NCI-H446 treated with DMSO at 0.1 percent for 48 hours (cell line): ENCODE measurements around the gene HAVCR2.
A peak's percentile ranks its signal among the peaks of the same experiment; 100 is the strongest.
"Not testable (repeated sequence)": the region's sequence is repeated elsewhere in the genome, so short reads cannot be mapped to it uniquely, and the experiment has no call there.

Source experiments
- DNase-seq: peaks from one replicate; lab custom pipeline; 2025; lab: John Stamatoyannopoulos, UW

The HAVCR2 gene

DNA sequence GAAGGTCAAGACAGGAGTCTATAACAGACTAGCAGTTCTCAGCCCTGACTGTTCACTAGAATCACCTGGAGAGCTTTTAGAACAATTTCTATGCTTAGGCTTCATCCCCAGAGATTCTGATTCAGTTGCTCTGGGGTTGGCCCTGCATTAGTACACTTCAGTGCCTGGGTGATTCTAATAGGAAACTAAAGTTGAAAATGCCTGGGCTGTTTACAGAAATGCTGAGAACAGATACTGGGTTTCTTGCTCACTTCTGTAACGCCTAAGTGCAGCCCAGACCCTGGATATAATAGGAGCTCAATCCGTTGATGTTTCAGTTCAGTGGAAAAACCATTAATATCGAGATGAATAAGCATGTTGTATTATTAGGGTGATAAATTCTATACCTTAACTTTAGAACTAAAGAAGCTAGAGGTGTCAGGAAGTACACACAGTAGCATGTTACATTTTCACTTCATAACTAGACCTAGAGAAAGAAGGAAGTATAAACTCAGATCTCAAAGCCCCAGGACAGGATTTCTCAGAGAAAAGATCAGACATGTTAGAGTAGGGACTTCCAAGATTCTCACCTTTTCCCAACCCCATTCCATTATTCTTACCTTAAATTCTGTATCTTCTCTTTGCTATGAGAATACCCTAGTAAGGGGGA lies 20.4 kb downstream of the HAVCR2 start:
- no peak for DNase-seq

DNA sequence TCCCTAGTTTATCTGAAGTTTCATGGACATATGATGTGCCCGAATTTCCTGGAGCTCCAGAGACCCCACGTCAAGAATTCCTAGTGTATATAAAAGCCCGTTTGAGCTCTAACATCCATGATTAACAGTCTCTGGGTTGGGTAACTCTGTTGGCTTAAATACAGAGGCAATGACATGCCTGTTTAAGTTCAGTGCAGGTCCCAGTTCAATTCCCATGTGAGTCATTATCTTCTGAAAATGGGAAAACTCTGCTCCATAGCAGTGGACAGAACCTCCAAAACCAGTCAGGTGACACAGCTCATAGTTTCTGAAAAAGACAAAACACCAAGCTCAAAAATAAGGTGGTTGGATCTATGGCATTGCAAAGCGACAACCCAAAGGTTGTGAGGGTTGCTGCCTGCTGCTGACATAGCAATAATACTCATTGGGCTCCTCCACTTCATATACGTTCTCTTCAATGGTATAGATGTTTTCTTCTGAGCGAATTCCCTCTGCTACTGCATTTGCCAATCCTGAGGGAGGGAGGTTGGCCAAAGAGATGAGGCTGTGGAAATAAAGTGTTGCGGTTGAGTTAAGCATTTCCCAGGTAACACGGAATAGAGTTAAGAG lies 22.0 kb downstream of the HAVCR2 start:
- no peak for DNase-seq

DNA sequence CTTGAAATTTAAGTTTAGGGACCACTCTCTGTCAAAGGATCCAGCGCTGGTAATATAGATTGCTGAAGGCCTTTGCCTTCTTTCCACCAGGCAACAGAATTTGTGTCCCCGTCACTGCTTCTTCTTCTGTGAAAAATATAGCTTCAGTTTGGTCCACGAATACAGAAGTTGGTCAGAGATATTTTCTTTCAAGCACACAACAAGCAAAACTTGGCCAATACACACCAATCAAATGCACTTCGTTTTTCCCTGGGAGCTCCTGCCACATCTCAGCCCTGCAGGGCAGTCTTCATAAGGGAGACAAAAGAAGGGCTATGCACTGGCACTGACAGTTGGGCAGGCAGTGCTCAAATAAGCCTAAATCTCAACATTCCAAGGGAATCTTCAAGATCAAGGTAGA lies 22.9 kb downstream of the HAVCR2 start:
- DNase-seq = no peak

DNA sequence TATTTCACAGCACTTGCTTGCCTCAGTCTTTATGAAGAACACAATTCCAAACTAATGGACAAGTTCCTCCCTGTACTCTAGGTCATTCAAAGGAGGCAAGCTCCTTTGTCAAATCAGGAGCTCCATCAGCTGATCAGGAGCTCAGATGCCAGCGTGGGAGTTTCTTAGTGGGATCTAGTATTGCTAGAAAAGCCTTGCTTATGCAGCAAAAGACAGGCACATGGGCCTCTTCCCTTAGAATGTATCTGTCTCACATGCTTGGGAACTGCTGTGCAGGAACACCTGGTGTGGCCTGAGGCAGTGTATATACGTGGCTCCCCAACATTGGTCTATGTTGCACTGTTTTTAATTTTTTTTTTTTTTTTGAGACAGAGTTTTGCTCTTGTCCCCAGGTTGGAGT lies 28.6 kb downstream of the HAVCR2 start:
- no peak for DNase-seq

DNA sequence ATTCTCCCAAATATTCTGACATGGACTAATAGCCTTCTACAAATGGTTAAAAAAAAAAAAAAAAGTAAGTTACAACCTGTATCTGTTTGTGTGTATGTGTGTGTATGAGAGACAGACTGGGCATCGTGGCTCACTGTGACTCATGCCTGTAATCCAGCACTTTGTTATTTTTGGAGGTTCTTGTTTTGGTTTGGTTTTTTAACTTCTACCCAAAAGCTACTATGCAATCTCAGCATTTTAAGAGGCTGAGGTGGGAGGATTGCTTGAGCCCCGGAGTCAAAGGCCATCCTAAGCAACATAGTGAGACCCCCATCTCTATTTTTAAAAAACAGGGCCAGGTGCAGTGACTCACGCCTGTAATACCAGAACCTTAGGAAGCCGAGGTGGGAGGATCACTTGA lies 32.3 kb downstream of the HAVCR2 start:
- no peak for DNase-seq

DNA sequence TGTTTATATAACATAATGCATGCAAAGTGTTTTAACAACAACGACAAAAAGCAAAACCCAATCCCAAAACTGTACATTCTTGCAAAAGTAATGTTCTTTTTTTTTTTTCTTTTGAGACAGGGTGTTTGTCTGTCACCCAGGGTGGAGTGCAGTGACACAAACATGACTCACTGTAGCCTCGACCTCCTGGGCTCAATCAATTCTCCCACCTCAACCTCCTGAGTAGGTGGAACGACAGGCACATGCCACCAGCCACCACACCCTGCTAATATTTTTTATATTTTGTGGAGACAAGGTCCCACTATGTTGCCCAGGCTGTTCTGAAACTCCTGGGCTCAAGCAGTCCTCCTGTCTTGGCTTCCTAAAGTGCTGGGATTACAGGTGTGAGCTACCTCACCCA lies 36.3 kb downstream of the HAVCR2 start:
- DNase-seq = no peak

DNA sequence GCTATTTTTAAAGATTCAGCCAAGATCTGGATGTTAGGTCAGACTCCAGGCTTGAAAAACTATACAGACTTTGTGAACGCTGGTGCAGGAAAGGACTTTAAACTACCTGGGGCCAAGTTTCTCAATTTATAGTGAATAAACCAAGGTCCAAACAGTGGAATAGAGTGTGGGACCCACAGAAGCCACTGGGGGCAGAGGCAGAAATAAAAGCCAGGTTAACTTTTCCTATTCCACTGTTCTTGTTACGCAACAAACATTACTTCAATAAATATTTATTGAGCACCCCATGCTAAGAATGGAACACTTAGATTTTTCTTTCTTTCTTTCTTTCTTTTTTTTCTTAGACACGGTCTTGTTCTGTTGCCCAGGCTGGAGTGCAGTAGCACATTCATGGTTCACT lies 38.9 kb downstream of the HAVCR2 start:
- no peak for DNase-seq

DNA sequence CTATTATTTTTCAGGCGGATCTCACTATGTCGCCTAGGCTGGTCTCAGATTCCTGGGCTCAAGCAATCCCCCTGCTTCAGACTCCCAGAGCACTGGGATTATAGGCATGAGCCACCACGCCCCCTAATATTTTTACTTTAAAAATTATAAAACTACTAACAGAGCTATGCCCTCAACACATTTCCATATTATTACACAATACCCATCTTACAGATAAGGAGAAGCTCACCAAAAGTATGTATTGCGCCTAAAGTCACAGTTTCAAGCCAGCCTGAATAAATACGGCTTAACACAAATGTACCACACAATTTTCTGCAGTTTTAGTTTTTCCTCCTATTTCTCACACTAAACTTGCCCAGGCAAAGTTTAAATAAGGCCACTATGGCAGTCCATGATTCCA lies 40.1 kb downstream of the HAVCR2 start:
- no peak for DNase-seq

DNA sequence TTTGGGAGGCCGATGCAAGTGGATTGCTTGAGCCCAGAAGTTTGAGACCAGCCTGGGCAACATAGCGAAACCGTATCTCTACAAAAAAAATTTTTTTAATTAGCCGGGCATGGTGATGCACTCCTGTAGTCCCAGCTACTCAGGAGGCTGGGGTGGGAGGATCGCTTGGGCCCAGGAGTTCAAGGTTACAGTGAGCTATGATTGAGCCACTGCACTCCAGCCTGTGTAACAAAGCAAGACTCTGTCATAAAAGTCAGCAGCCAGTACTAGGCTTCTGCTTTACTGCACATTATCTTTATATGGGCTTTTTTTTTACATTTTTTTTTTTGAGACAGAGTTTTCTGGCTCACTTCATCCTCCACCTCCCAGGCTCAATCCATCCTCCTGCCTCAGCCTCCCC lies 40.5 kb downstream of the HAVCR2 start:
- DNase-seq = no peak

DNA sequence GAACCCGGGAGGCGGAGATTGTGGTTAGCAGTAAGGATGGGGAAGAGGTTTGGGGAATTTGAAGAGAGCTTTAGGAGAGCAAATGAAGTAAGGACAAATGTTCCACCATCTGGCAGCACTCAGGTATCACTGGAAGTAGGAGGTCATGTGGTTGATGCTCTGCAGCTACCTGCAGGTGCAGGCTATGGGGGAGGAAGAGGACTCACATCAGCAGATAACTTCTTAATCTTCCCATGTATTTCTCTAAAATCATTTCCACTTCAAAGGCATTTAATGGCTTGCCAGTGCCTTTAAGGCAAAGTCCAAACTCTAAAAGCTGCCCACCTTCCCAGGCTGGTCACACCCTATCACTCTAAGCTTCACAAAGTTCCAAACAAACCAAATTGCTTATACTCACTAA lies 41.8 kb downstream of the HAVCR2 start:
- DNase-seq = no peak

DNA sequence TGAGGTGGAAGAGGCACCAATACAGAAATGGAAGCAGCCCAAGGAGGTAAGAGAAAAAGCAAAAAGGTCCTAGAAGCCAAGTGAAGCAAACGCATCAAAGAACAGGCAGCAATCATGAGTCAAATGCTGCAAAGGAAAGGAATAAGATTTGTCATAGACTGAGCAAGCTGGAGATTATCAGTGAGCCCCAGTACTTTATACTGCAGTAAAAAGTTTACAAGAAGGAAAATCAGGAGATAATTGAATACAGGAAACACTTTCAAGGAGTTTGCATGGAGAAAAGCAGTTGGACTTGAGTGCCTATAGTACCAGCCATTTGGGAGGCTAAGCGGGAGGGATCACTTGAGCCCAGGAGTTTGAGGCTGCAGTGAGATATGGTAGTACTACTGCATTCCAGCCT lies 42.8 kb downstream of the HAVCR2 start:
- no peak for DNase-seq

DNA sequence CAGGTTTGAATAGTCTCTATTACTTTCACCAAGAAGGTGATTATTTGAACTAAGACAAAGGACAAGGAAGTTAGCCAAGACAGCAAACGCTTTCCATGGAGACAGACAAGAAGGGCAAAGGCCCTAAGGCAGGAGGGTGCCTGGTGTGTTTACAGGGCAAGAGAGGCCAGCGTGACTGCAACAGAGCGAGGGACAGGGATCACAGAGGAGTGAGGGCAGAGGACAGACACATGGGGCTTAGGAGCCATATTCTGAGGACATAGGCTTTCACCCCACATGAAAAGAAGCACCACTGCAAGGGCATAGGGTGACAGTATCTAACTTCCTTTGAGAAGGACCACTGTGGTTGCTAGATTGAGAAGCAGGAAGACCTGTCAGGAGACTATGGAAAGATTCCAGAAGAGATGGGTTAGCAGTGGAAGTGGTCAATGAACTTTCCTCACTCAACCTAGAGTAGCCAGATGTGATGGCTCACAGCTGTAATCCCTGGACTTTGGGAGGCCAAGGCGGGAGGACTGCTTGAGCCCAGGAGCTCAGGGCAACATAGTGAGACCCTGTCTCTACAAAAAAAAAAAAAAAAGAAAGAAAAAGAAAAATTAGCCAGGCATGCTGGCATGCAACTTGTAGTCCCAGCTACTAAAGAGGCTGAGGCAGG lies 44.9 kb downstream of the HAVCR2 start:
- no peak for DNase-seq

DNA sequence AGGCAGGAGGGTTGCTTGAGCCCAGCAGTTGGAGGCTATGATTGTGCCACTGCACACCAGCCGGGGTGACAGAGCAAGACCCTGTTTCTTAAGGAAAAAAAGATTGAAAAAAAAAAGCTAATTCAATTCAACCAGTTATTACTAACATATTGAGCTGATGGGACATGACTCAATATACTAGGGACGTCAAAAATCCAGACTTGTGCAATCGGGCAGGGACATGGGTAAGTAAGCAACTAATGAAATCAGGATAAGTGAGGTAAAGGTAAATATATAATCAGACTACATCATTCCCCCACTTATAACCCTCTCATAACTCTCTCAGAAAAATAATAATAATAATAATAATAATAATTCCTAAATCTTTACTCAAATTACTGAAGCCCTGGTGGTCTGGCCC lies 49.0 kb downstream of the HAVCR2 start:
- no peak for DNase-seq

DNA sequence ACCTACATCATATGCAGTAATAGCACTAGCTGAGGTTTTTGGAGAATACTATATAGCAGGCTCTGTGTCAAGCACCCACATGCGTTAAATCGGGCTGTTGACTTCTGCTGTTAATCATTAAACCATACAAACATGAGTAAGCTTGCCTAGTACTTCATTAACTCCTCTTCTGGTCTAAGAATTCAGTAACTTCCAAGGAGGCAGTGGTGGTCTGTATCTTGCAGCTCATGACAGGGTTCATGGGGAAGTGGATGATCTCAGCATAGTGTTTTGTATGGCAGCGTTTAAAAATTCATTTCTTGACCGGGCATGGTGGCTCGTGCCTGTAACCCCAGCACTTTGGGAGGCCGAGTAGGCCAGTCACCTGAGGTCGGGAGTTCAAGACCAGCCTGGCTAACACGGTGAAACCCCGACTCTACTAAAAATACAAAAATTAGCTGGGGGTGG lies 49.7 kb downstream of the HAVCR2 start, which contains the start of gene HAVCR1:
HAVCR1 (minus strand) TSS at position 24 of the 447 bp plus-strand sequence. CDS start 1,173 bp downstream, outside the sequence.
- no peak for DNase-seq

DNA sequence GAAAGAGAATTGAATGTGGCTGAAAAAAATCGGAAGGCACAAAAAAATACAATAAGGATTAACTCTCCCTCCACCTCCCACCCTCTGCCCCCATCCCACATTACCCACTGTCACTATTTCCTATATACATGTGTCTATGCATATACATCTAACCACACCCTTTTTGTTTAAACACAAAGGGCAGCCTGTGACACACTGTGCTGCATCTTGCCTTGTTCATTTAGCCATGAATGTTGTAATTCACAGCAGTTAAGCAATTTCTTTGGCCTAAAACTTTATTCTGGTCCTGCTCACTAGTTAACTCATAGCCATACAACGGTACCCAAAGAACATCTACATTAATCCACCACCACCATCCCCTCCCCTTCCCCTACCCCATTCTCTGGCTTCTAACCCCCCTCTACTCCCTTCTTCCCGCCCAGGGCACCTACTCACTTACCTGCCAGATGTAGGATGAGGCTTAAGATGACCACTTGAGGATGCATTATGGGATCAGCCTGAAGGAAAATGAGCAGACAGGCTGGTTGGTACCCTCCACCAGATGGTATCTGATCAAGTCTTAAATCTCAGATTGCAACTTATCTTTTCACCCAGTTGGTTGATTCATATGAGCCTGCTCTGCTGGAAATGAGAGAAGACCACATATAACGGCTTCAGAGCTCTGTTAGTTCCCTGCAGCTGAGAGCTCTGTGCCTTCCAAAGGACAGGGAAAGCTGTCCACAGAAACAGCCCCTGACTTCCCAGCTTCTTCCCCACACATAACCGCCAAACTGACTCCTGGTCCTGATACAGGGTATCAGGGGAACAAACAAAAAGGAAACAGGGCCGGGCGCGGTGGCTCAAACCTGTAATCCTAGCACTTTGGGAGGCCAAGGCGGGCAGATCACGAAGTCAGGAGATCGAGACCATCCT lies 51.1 kb downstream of the HAVCR2 start:
- no peak for DNase-seq

DNA sequence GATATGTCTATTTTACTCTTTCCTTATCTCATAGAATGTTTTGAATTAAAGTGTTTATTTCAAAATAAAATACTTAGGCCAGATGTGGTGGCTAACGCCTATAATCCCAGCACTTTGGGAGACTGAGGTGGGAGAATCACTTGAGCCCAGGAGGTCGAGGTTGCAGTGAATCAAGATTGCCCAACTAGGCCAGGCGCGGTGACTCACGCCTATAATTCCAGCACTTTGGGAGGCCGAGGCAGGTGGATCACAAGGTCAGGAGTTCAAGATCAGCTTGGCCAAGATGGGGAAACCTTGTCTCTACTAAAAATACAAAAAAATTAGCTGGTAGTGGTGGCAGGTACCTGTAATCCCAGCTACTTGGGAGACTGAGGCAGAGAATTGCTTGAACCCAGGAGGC lies 52.0 kb downstream of the HAVCR2 start:
- not testable (repeated sequence) for DNase-seq

DNA sequence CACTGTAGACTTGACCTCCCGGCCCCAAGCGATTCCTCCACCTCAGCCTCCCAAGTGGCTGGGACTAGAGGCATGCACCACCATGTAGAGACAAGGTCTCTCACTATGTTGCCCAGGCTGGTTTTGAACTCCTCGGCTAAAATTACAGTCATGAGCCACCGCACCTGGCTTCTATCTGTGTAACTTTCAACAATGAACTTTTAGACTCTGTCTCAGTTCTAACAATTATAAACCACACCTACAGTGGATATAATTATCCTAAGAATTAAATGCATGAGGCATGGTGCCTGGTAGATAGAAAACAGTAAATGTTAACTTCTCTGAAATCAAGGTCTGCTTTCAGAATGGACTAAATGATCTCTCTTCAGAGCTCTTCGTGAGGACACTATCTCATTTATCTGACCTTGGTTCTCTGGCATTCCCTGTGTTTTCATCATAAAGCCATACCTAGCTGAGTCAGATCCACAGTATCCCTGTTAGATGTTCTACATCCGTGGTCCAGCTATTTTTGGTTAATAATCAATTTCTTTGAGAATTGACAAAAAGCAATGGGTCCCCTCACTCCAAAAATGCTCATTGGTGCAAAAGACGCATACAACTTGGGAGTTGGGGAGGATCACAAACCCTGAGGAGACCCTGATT lies 57.1 kb downstream of the HAVCR2 start:
- DNase-seq = no peak

DNA sequence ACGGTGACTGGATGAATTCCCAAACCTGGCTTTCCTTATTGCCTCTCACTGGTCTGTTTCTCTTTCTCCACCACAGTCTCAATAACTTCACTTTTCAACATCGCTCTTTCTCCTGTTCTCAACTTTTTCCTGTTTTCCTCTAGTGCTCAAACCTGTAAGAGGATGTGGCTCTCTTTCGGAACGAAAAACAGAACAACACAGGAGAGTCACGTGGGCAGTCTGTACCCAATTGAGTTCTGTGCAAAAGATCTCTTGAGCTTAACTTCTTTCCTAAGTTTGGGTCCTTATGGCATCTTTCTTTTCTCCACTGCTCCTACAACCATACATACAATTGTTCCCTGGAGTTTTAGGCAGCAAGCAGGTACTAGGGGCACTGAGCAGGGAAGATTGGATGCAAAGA lies 58.8 kb downstream of the HAVCR2 start:
- DNase-seq = no peak

DNA sequence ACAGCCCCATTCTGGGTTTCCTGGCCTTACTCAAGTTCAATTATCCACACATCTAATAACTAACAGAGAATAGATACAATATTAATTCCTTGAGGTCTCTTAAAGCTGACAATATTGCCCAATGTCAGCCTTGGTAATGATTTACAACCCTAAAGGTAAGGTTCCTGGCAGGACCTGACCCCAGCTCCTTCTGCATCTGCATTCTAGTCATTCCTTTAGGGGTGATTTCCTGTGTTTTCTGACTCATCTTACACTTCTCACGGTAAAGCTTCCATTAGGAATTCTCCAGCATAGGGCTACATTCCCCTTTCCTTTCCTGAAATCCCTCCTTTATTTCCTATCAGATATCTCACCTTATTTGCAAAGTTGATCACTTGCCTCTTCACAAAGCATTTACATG lies 59.2 kb downstream of the HAVCR2 start:
- no peak for DNase-seq

DNA sequence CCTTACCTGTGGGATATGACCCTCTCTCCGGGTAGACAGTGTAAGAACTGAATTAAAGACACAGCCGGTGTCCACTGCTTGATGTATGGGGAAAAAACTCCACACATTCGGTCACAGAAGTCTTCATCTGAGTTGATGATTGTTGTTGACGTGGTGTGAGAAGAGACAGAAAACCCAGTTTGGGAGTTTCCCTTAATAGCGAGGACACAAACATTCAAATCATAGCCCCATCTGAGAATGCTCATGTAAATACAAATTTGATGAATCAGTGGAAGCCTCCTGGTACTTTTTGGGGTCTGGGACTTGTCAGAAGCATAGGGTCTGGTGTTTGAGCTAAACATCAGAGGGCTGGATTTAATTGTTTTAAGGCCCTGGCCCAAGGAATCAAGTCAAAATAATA lies 60.9 kb downstream of the HAVCR2 start:
- no peak for DNase-seq

DNA sequence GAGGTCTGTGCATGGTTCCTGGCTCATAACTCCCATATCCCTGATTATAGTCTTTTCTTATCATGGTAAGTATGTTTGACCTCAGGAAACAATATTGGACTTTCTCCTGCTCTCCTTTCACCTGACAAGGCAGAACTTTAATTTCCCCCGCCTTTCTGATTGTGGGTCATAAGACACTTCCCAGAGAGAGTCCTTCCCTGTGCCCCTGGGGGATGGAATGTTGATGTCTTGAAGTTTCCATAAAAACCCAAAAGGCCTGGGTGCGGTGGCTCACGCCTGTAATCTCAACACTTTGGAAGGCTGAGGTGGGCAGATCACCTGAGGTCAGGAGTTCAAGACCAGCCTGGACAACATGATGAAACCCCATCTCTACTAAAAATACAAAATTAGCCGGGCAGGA lies 61.8 kb downstream of the HAVCR2 start:
- not testable (repeated sequence) for DNase-seq

DNA sequence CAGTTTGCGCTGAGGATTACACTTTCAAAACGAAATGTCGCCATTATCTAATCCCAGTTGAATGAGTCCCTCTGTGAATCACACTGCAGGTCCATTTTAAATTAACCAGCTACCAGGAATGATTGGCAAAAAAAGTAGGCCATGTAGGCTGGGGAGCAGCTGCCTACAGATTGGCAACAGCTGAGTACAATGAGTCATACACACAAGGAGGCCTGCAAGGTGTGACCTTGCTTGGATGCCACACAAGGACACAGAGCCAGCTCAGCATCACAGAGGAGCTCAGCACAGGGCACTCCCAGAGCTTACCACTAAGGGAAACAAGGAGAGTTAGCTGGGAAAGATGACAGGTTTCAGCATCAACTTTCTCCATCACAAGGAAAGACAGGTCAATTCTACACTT lies 62.8 kb downstream of the HAVCR2 start:
- peak; percentile 30 for DNase-seq
